Right cardiac atrium (tissue), 5 donors: ENCODE data around the gene VGLL3. TPM values are rescaled to one million over a fixed set of nuclear protein-coding genes. Genes with fewer than 3 reads are reported as not detected.

Experiments
- ATAC-seq, 2 donors: fragments of 200-7000 bp; cut with Tn5 transposase; one replicate each; pipeline versions ENCODE4 v1.8.0 to v1.9.1; 2020; ENCODE audit warnings: moderate library complexity in 2 of 2, mild to moderate bottlenecking in 1 of 2
- DNase-seq, 3 donors: peaks; one replicate each; pipeline ENCODE4 v3.0.0-alpha.2; 2020
- H3K27ac ChIP-seq: one replicate; pipeline ENCODE4 v1.5.1; 2013; ENCODE audit warnings: mild to moderate bottlenecking, low read length, control low read depth, moderate library complexity
- H3K27me3 ChIP-seq: one replicate; pipeline ENCODE4 v1.6.1; 2013; ENCODE audit not compliant: control insufficient read depth, insufficient read depth
- H3K4me1 ChIP-seq: one replicate; pipeline ENCODE4 v1.6.1; 2013; ENCODE audit warnings: low read length; ENCODE audit not compliant: control insufficient read depth, insufficient read depth
- H3K4me3 ChIP-seq: one replicate; pipeline ENCODE4 v1.5.1; 2013; ENCODE audit warnings: low read length, control low read depth
- H3K9me3 ChIP-seq: one replicate; pipeline ENCODE4 v1.6.1; 2013; ENCODE audit warnings: low read length; ENCODE audit not compliant: control insufficient read depth
- WGBS: extraction: QIAGEN DNeasy Blood & Tissue Kit; methylation state at CpG from one replicate; pipeline ENCODE4 v1.1.7; 2013; 5-methylcytosine and 5-hydroxymethylcytosine counted together
- intact Hi-C, 4 donors: fragments of 100-400 bp; cut with DNase I; formaldehyde crosslinking; loops; one replicate each; pipeline versions ENCODE4 v1.11.0 to v1.14.0; 2022 to 2023
- polyA plus RNA-seq: library from polyadenylated mRNA; stranded (reverse); fragments of 200-250 nt; gene quantifications from one replicate; pipeline ENCODE4 v1.2.3, GENCODE V29; 2013
- total RNA-seq, 4 donors: library from RNA; stranded (reverse); fragmentation: NEBNext Ultra II Directional; extraction: Animal tissue kit (Norgen Biotek cat#: 25700); gene quantifications; one replicate each; pipeline ENCODE4 v1.2.1, GENCODE V29; 2021
- donor health status: healthy with polysubstance abuse.
- donor health status: DM: no; HTN: yes; CAD: no.
- donor health status: DM: no; HTN: no; CAD: no.
- donor health status: DM: no; HTN: yes; CAD: no; lungs with severe emphysema.
- donor health status: DM: yes; HTN: yes; CAD: no.

Gene VGLL3
- total and polyA plus RNA-seq, 5 donors = 2.2 to 10.9 (median 7.4) TPM

DNA sequence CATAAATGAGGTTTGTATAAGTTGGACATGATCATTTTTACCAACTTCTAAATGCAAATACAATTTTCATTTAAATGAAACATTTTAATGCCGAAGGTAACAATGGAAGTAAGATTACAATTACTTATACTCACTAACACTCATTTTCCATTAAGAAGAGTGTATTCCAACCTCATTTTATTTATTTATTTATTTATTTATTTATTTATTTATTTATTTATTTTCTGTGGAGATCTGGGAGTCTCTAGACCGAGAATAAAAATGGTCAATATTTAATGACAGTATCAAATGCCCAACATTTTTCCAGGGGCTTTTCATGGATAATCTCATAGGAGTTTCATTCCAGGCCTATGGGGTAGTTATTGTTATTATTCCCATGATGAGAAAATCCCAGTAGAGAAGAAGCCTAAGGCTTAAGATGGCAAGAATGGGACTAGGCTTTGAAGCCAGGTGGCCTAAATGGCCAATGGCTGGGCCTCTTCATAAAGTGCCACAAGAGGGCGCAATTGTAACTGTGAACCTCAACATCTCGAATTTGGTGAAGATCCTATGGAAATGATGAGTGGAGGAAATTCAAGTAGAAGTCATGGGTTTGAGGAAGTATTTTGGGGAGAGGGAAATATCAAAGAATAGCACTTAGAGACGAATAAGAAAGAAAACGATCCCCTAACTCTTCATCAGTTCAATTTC is 21.3 kb downstream of the VGLL3 start:
- Histone ChIP-seq H3K9me3 (no peaks in the 10 kb centered on the region), H3K27ac (no peak overlapping the region), H3K27me3 (no peaks in the 10 kb centered on the region), H3K4me1 (no peaks in the 10 kb centered on the region), H3K4me3 (no peak overlapping the region)
- ATAC-seq = no peak
- 59% methylated on average over 6 of the region's 6 CpGs for WGBS
- peak in 2 of 3 donors; percentile 24 to 62 for DNase-seq
- intact Hi-C loops = no loop called here

DNA sequence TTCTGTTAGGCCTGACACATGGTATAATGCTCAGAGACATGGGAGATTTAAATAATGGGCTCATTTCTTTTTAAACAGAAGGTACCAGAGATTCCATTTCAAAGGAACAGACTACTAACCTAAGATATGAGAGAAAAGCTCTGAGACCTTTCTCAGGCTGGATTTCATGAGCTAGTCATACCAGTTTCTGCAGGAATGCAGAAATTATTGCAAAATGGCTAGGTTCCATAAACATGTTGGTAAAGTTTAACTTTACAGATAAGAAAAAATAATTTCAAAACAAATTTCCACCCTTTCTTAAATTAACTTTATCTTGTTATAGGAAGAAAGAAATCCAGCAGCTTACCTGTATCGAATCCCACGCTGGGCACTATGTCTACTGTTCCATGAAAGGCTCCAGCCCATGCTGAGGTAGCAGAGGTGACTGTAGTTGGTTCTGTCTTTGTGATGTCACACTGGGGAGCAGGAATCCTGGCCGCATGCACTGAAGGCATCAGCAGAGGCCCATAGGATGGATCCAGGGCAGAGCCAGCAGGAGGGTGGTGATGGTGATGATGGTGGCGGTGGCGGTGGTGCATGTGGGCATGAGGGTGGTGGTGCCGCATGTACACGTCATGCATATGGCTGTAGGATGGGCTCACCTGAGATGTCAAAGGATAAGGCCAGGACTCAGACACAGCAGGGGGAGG is 22.6 kb downstream of the VGLL3 start:
- Histone ChIP-seq H3K27me3 (no peaks in the 10 kb centered on the region), H3K4me1 (no peaks in the 10 kb centered on the region), H3K4me3 (no peak overlapping the region), H3K27ac (no peak overlapping the region), H3K9me3 (no peaks in the 10 kb centered on the region)
- 91% methylated on average over 7 of the region's 7 CpGs for WGBS
- intact Hi-C loops = no loop called here
- DNase-seq (peak in 1 of 3 donors; percentile 26), ATAC-seq (no peak)

DNA sequence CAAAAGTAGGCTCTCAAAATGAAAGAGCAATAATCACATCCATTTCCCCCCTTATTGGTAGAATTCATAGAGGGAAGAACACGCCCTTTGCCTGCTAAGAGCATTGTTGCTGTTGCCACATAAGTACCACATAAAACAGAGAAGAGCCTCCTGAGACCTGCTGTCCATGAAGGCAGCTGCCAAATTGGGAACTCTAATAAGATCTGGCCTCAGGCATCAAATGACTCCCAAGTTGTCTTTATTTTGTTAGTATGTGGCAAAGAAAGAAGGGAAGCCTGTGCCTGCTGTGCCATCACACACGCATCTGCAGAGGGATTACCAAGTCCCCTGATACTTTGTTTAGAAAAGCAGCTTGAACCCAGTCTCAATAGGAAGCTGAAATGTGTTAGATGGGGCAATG is 23.9 kb downstream of the VGLL3 start:
- no peaks in the 10 kb centered on the region for H3K4me1 ChIP-seq
- H3K27ac ChIP-seq = no peak overlapping the region
- no peaks in the 10 kb centered on the region for H3K27me3 ChIP-seq
- DNase-seq (no peak), ATAC-seq (no peak)
- WGBS = 65% methylated on average over 2 of the region's 2 CpGs
- no peak overlapping the region for H3K4me3 ChIP-seq
- intact Hi-C loops = no loop called here
- H3K9me3 ChIP-seq = no peaks in the 10 kb centered on the region

DNA sequence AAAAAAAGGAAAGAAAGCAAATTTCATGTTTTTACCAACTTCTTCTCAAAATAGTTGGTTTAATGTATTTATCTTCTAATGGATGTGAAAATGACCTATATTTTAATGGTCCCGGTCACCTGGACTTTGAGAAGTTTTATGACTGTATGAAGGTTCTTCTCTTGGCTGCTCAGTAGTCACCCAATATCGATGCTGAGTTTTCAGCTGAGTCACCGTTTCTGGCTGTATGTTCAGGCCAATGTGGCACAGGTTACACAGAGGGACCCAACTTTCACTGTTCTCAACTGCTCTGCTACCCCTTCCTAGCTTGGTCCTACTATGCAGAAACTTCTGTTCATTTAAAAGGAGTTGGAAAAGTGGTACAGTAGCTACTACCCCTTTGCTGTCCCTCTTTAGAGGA is 25.8 kb downstream of the VGLL3 start:
- DNase-seq (no peak), ATAC-seq (no peak)
- Histone ChIP-seq H3K27ac (no peak overlapping the region), H3K4me1 (no peaks in the 10 kb centered on the region), H3K4me3 (no peak overlapping the region), H3K27me3 (no peaks in the 10 kb centered on the region), H3K9me3 (no peaks in the 10 kb centered on the region)
- WGBS = 87% methylated on average over 3 of the region's 3 CpGs
- intact Hi-C loops = no loop called here

GRCh38 chr3:86963611-86964010 is 27.3 kb downstream of the VGLL3 start:
- Histone ChIP-seq H3K27ac (no peak overlapping the region), H3K4me1 (no peaks in the 10 kb centered on the region), H3K4me3 (no peak overlapping the region), H3K9me3 (no peaks in the 10 kb centered on the region), H3K27me3 (no peaks in the 10 kb centered on the region)
- DNase-seq (no peak), ATAC-seq (no peak)
- intact Hi-C loops = no loop called here
- 87% methylated on average over 1 of the region's 1 CpG for WGBS

DNA sequence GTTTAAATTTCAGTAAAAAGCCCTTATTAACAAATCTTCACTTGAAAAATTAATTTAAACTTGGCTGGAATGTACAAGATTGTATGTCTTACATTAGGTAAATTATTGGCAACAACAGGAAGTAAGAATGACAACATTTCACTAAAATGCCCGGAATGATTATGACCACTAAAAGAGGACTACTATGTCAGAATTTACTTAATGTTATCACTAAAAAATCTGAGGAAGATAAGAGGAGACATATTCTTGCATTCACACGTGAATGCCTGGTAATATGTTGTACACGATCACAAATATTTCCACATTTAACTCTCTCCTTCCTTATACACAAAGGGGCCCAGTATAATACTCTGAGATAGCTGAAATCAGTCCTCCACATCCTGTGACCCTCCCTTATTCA is 29.7 kb downstream of the VGLL3 start:
- 32% methylated on average over 3 of the region's 3 CpGs for WGBS
- Histone ChIP-seq H3K27ac (no peak overlapping the region), H3K4me1 (no peaks in the 10 kb centered on the region), H3K27me3 (no peaks in the 10 kb centered on the region), H3K9me3 (no peaks in the 10 kb centered on the region), H3K4me3 (no peak overlapping the region)
- intact Hi-C loops = no loop called here
- no peak for DNase-seq
- no peak for ATAC-seq

GRCh38 chr3:86960550-86960949 is 30.4 kb downstream of the VGLL3 start:
- Histone ChIP-seq H3K4me3 (no peak overlapping the region), H3K27me3 (no peaks in the 10 kb centered on the region), H3K27ac (no peak overlapping the region), H3K4me1 (no peaks in the 10 kb centered on the region), H3K9me3 (no peaks in the 10 kb centered on the region)
- intact Hi-C loops = no loop called here
- 69% methylated on average over 3 of the region's 3 CpGs for WGBS
- ATAC-seq (no peak), DNase-seq (no peak)

DNA sequence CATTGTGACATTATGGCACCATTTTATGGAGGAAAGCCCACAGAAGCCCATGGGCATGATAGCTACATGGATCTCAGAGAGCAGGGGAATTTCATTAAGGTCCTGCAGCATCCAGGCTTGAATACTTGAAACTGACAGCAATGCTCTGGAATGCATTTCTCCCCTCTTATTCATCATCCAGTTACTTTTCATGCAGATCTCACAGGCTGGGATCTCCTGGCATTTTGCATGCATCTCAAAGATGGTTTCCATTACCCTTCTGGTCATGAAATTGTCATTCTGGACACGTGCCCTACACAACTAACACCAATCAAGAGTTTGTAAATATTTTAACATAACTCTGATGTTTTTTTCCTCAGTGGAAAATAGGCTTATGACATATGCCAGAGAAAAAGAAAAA is 32.4 kb downstream of the VGLL3 start:
- no peak for DNase-seq
- Histone ChIP-seq H3K9me3 (no peaks in the 10 kb centered on the region), H3K4me1 (no peaks in the 10 kb centered on the region), H3K4me3 (no peak overlapping the region), H3K27ac (no peak overlapping the region), H3K27me3 (no peaks in the 10 kb centered on the region)
- no peak for ATAC-seq
- WGBS = 57% methylated on average over 1 of the region's 1 CpG
- intact Hi-C loops = no loop called here

- no peak overlapping the region for H3K27ac ChIP-seq
- H3K4me3 ChIP-seq = no peak overlapping the region
- H3K9me3 ChIP-seq = no peaks in the 10 kb centered on the region
- H3K4me1 ChIP-seq = no peaks in the 10 kb centered on the region
- DNase-seq = no peak
- H3K27me3 ChIP-seq = no peaks in the 10 kb centered on the region
- ATAC-seq = no peak
- WGBS = 82% methylated on average over 2 of the region's 2 CpGs
- intact Hi-C loops = no loop called here
These were observed 36.2 kb downstream of the VGLL3 start for GRCh38 chr3:86954747-86955146.

GRCh38 chr3:86954226-86954625 is 36.7 kb downstream of the VGLL3 start:
- Histone ChIP-seq H3K27me3 (no peaks in the 10 kb centered on the region), H3K9me3 (no peaks in the 10 kb centered on the region), H3K4me1 (no peaks in the 10 kb centered on the region), H3K4me3 (no peak overlapping the region), H3K27ac (no peak overlapping the region)
- no peak for DNase-seq
- no peak for ATAC-seq
- WGBS = 67% methylated on average over 1 of the region's 1 CpG
- intact Hi-C loops = no loop called here

DNA sequence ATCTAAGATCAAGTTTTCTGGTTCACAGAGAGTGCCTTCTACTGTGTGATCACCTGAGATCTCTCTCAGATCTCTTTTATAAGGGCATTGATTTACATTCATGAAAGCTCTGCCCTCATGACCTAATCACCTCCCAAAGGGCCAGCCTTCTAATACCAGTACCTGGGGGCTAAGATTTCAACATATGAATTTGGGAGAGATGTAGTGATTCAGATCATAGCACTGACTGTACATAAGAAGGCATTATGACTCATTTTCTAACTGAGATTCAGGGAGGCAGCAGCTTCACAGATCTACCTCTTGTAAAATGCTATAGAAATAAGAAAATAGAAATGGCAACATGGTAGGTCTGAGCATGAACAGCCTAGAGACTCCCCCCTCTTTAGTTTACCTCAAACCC is 39.6 kb downstream of the VGLL3 start:
- no peaks in the 10 kb centered on the region for H3K27me3 ChIP-seq
- no peaks in the 10 kb centered on the region for H3K4me1 ChIP-seq
- DNase-seq (no peak), ATAC-seq (no peak)
- no peaks in the 10 kb centered on the region for H3K9me3 ChIP-seq
- no peak overlapping the region for H3K4me3 ChIP-seq
- no peak overlapping the region for H3K27ac ChIP-seq
- intact Hi-C loops = no loop called here
